ENCODE data around the gene ANXA9.

ANXA9 gene

DNA sequence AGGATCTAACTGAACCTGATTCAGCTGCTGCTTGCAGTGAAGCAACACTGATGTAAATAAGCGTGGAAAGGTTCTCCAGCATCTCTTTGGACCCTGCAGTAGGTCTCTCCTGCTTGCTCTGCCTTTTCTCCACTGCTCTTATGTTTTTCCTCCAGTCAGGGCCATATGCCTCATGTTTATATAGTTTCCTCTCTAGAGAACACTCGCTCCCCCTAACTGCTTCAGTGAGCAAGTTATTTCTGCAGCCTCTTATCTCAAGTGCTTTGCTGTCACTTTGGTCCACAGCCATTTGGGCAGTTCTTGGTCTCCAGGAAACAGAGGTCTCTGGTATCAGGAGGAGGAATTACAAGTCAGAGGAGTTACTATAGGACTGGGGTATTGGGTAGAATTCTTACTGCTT lies 31.4 kb downstream of the ANXA9 start:
- ATAC-seq, result no peak
- TF ChIP-seq ZNF565 (CRISPR knock-in tag; conservative IDR thresholded peaks at IDR 0.05; ENCODE audit: low read depth) (no peak), ISL1 (CRISPR knock-in tag; IDR thresholded peaks at IDR 0.05) (no peak), CSDC2 (CRISPR knock-in tag; IDR thresholded peaks at IDR 0.05) (no peak), ZFP30 (CRISPR knock-in tag; IDR thresholded peaks at IDR 0.05) (no peak), ZNF8 (CRISPR knock-in tag; IDR thresholded peaks at IDR 0.05) (no peak), BACH2 (CRISPR knock-in tag; IDR thresholded peaks at IDR 0.05; ENCODE audit: borderline replicate concordance) (no peak), ZFP3 (CRISPR knock-in tag; IDR thresholded peaks at IDR 0.05) (no peak)
- TF ChIP-seq, protein P1, sequence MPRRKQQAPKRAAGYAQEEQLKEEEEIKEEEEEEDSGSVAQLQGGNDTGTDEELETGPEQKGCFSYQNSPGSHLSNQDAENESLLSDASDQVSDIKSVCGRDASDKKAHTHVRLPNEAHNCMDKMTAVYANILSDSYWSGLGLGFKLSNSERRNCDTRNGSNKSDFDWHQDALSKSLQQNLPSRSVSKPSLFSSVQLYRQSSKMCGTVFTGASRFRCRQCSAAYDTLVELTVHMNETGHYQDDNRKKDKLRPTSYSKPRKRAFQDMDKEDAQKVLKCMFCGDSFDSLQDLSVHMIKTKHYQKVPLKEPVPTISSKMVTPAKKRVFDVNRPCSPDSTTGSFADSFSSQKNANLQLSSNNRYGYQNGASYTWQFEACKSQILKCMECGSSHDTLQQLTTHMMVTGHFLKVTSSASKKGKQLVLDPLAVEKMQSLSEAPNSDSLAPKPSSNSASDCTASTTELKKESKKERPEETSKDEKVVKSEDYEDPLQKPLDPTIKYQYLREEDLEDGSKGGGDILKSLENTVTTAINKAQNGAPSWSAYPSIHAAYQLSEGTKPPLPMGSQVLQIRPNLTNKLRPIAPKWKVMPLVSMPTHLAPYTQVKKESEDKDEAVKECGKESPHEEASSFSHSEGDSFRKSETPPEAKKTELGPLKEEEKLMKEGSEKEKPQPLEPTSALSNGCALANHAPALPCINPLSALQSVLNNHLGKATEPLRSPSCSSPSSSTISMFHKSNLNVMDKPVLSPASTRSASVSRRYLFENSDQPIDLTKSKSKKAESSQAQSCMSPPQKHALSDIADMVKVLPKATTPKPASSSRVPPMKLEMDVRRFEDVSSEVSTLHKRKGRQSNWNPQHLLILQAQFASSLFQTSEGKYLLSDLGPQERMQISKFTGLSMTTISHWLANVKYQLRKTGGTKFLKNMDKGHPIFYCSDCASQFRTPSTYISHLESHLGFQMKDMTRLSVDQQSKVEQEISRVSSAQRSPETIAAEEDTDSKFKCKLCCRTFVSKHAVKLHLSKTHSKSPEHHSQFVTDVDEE (CRISPR knock-in tag; IDR thresholded peaks at IDR 0.05), result no peak

DNA sequence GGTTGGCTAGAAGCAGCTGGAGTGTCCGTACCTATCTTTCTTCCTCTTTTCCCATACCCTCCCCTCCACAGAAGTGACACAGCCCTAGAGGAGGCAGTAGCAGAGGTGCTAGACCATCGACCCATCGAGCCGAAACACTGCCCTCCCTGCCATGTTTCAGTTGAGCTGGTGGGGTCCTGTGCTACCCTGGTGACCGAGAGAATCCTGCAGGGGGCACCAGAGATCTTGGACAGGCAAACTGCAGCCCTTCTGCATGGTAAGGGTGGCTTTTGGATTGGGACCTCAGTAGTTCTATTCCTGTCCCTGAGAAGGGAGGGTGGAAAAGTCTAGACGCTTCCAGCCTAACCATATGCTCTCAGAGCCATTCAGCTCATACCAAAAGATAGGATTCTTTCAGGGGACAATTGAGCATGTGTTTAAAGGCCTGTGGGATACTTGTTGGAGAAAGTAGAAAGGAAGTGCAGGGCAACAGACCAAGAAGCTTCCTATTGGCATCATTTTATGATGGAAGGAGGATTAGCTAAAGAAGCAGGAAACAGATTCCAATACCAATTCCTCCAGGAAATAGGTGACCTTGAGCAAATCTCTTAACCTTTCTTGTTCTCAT lies 42.6 kb downstream of the ANXA9 start:
- TF ChIP-seq ZNF565 (CRISPR knock-in tag; conservative IDR thresholded peaks at IDR 0.05; ENCODE audit: low read depth) (no peak), ZFP3 (CRISPR knock-in tag; IDR thresholded peaks at IDR 0.05) (no peak), ISL1 (CRISPR knock-in tag; IDR thresholded peaks at IDR 0.05) (no peak), ESRRG (CRISPR knock-in tag; IDR thresholded peaks at IDR 0.05) (no peak), PPARA (CRISPR knock-in tag; IDR thresholded peaks at IDR 0.05; ENCODE audit: borderline replicate concordance) (no peak), ZC3H10 (CRISPR knock-in tag; IDR thresholded peaks at IDR 0.05) (no peak), BACH2 (CRISPR knock-in tag; IDR thresholded peaks at IDR 0.05; ENCODE audit: borderline replicate concordance) (no peak), ARNTL (CRISPR knock-in tag; IDR thresholded peaks at IDR 0.05; ENCODE audit: borderline replicate concordance, low read depth) (no peak), TOX (CRISPR knock-in tag; IDR thresholded peaks at IDR 0.05; ENCODE audit: borderline replicate concordance) (no peak), RARB (CRISPR knock-in tag; IDR thresholded peaks at IDR 0.05) (no peak), GLIS3 (CRISPR knock-in tag; IDR thresholded peaks at IDR 0.05) (no peak), CREB5 (CRISPR knock-in tag; IDR thresholded peaks at IDR 0.05; ENCODE audit: low read depth) (no peak), ZFP30 (CRISPR knock-in tag; IDR thresholded peaks at IDR 0.05) (no peak), TCF4 (CRISPR knock-in tag; IDR thresholded peaks at IDR 0.05; ENCODE audit: borderline replicate concordance) (no peak), OSR1 (CRISPR knock-in tag; IDR thresholded peaks at IDR 0.05) (no peak), ZNF70 (CRISPR knock-in tag; IDR thresholded peaks at IDR 0.05) (no peak), SNAI2 (CRISPR knock-in tag; IDR thresholded peaks at IDR 0.05) (no peak)
- TF ChIP-seq, protein P1 (CRISPR knock-in tag; IDR thresholded peaks at IDR 0.05), result no peak
- TF ChIP-seq, protein P2, sequence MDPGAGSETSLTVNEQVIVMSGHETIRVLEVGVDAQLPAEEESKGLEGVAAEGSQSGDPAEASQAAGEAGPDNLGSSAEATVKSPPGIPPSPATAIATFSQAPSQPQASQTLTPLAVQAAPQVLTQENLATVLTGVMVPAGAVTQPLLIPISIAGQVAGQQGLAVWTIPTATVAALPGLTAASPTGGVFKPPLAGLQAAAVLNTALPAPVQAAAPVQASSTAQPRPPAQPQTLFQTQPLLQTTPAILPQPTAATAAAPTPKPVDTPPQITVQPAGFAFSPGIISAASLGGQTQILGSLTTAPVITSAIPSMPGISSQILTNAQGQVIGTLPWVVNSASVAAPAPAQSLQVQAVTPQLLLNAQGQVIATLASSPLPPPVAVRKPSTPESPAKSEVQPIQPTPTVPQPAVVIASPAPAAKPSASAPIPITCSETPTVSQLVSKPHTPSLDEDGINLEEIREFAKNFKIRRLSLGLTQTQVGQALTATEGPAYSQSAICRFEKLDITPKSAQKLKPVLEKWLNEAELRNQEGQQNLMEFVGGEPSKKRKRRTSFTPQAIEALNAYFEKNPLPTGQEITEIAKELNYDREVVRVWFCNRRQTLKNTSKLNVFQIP (CRISPR knock-in tag; IDR thresholded peaks at IDR 0.05; ENCODE audit: borderline replicate concordance, low read depth), result no peak
- ATAC-seq, result peak; percentile 99

- ATAC-seq, result no peak
- TF ChIP-seq ZFP3 (CRISPR knock-in tag; IDR thresholded peaks at IDR 0.05) (no peak), ZNF8 (CRISPR knock-in tag; IDR thresholded peaks at IDR 0.05) (no peak), TOX (CRISPR knock-in tag; IDR thresholded peaks at IDR 0.05; ENCODE audit: borderline replicate concordance) (no peak), ESRRG (CRISPR knock-in tag; IDR thresholded peaks at IDR 0.05) (no peak), ZNF70 (CRISPR knock-in tag; IDR thresholded peaks at IDR 0.05) (no peak), ZC3H10 (CRISPR knock-in tag; IDR thresholded peaks at IDR 0.05) (no peak), CSDC2 (CRISPR knock-in tag; IDR thresholded peaks at IDR 0.05) (no peak), RARB (CRISPR knock-in tag; IDR thresholded peaks at IDR 0.05) (no peak)
- TF ChIP-seq, protein P3, sequence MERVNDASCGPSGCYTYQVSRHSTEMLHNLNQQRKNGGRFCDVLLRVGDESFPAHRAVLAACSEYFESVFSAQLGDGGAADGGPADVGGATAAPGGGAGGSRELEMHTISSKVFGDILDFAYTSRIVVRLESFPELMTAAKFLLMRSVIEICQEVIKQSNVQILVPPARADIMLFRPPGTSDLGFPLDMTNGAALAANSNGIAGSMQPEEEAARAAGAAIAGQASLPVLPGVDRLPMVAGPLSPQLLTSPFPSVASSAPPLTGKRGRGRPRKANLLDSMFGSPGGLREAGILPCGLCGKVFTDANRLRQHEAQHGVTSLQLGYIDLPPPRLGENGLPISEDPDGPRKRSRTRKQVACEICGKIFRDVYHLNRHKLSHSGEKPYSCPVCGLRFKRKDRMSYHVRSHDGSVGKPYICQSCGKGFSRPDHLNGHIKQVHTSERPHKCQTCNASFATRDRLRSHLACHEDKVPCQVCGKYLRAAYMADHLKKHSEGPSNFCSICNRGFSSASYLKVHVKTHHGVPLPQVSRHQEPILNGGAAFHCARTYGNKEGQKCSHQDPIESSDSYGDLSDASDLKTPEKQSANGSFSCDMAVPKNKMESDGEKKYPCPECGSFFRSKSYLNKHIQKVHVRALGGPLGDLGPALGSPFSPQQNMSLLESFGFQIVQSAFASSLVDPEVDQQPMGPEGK (CRISPR knock-in tag; IDR thresholded peaks at IDR 0.05; ENCODE audit: borderline replicate concordance), result no peak
- TF ChIP-seq, protein P1 (CRISPR knock-in tag; IDR thresholded peaks at IDR 0.05), result no peak
Measured at GRCh38 chr1:151026460-151026859, 44.4 kb downstream of the ANXA9 start.
